ENCODE data around the gene MYO7A. TPM values are rescaled to one million over a fixed set of nuclear protein-coding genes. Genes with fewer than 3 reads are reported as not detected.

MYO7A gene
- total RNA-seq, 1 donor from 2014 or later = 5.5 TPM

DNA sequence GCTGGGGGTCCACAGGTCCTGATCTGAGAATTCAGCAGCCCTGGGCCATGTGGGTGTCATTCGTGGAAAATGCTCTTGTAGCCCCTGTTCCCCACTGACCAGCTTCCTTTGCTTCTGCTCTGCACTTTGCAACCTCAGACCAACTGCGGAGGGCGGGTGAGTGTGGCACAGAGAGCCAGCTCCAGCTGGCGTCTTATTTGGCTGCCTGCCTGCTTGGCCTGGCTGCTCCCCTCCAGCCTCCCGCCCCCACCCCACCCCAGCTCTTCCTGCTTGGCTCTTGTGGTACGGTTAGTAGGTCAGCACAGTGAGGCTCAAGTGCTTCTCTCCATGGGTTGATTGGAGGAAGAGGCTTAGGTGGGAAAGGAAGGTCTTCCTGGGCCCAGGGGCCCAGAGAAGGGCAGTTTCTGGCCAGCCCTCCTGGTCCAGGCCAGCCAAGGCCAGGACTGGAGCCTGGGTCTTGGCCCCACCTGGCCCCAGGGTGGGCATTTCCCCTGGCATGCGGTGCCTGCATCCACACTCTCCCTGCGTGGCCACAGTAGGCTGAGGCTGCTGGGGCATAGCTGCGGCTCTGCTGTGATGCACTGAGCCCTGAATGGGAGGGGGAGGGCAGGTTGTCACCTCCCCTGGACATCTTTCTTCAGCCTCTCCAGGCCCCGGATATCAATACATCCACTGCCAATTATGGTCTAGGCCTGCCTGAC, 26.5 kb downstream of the MYO7A start:
- Histone ChIP-seq H3K9me3 (no peaks in the 10 kb centered on the region), H3K27ac (no peak overlapping the region), H3K36me3 (no peaks in the 10 kb centered on the region), H3K4me1 (no peaks in the 10 kb centered on the region), H3K27me3 (ENCODE audit: low read depth) (no peaks in the 10 kb centered on the region), H3K4me3 (no peak overlapping the region)
- peak in 1 of 2 donors; percentile 7 for ATAC-seq
- intact Hi-C loops (cut with DNase I) = no loop called here
- TF ChIP-seq, protein P1, sequence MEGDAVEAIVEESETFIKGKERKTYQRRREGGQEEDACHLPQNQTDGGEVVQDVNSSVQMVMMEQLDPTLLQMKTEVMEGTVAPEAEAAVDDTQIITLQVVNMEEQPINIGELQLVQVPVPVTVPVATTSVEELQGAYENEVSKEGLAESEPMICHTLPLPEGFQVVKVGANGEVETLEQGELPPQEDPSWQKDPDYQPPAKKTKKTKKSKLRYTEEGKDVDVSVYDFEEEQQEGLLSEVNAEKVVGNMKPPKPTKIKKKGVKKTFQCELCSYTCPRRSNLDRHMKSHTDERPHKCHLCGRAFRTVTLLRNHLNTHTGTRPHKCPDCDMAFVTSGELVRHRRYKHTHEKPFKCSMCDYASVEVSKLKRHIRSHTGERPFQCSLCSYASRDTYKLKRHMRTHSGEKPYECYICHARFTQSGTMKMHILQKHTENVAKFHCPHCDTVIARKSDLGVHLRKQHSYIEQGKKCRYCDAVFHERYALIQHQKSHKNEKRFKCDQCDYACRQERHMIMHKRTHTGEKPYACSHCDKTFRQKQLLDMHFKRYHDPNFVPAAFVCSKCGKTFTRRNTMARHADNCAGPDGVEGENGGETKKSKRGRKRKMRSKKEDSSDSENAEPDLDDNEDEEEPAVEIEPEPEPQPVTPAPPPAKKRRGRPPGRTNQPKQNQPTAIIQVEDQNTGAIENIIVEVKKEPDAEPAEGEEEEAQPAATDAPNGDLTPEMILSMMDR (IDR thresholded peaks at IDR 0.05) = no peak
- no peak for DNase-seq

DNA sequence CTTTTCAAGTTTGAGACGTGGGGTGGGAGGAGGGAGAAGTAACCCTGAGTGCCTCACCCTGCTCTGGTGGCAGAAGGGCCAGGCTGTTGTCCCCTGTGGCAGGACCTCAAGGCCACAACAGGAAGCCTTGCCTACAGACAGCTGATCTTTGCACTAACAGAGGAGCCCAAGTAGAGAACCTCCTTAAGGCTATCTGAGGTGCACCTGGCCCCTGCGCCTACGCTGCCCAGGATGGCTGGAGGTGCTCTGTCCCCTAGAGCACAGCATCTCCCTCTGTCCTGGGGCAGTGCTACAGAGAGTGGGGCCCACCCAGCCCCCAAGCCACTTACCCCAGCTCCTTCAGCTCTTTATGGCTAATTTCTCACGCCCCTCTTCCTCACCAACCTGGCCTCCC, 27.0 kb downstream of the MYO7A start:
- H3K4me3 ChIP-seq = no peak overlapping the region
- H3K36me3 ChIP-seq = no peaks in the 10 kb centered on the region
- H3K9me3 ChIP-seq = no peaks in the 10 kb centered on the region
- no peaks in the 10 kb centered on the region for H3K4me1 ChIP-seq
- intact Hi-C loops (cut with DNase I) = no loop called here
- H3K27ac ChIP-seq = no peak overlapping the region
- DNase-seq (no peak), ATAC-seq (peak in 1 of 2 donors; percentile 4)
- TF ChIP-seq, protein P1 (IDR thresholded peaks at IDR 0.05) = no peak
- no peaks in the 10 kb centered on the region for H3K27me3 ChIP-seq (ENCODE audit: low read depth)

DNA sequence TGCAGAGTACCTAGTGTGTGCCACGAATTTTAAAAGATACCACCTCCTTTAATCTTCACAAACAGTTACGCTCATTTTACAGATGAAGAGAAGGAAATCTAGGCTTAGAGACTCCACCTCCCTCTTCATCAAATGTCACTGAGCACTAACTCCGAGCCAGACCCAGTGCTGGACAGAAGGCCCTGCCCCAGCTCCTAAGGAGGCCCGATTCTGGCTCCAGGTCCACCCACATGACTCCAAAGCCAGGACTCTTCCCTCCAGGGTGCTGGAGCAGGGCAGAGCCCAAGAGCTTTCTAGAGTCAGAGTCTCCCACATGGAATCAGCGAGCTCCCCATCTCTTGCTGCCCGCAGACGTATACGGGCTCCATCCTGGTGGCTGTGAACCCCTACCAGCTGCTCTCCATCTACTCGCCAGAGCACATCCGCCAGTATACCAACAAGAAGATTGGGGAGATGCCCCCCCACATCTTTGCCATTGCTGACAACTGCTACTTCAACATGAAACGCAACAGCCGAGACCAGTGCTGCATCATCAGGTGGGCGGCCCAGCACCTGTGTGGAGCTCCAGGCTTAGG, 27.6 kb downstream of the MYO7A start:
- no peaks in the 10 kb centered on the region for H3K9me3 ChIP-seq

DNA sequence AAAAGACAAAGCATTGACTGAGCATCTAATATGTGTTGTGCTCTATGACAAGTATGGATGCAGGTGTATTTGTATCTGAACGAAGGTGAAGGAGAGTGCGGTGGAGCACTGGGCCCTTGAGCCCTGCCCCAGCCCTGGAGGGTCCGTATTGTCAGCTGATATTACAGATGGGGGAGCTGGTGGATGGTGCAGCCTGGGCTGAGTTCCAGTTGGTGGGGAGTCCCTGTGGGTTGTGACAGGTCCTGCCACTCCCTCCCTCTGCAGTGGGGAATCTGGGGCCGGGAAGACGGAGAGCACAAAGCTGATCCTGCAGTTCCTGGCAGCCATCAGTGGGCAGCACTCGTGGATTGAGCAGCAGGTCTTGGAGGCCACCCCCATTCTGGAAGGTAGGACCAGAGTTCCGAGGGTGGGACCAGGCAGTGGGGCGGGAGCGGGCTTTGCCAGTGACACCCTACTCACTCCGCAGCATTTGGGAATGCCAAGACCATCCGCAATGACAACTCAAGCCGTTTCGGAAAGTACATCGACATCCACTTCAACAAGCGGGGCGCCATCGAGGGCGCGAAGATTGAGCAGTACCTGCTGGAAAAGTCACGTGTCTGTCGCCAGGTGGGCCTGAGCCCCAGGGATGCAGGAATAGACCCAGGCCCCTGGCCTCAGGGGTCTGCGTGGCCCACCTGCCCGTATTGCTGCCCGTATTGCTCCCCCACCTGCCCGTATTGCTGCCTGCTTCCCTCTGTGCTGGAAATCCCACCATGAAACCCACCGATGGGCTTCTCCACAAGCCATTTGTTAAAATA, 28.6 kb downstream of the MYO7A start:
- TF ChIP-seq, protein P1 (IDR thresholded peaks at IDR 0.05) = no peak
- DNase-seq (no peak), ATAC-seq (no peak)
- no peaks in the 10 kb centered on the region for H3K9me3 ChIP-seq
- H3K36me3 ChIP-seq = no peaks in the 10 kb centered on the region
- no peaks in the 10 kb centered on the region for H3K4me1 ChIP-seq
- H3K4me3 ChIP-seq = no peak overlapping the region
- intact Hi-C loops (cut with DNase I) = no loop called here
- H3K27me3 ChIP-seq (ENCODE audit: low read depth) = no peaks in the 10 kb centered on the region
- no peak overlapping the region for H3K27ac ChIP-seq

More for the DNA sequence above, 27.6 kb downstream of the MYO7A start:
- intact Hi-C loops (cut with DNase I) = no loop called here
- no peak overlapping the region for H3K27ac ChIP-seq
- H3K4me3 ChIP-seq = no peak overlapping the region
- H3K27me3 ChIP-seq (ENCODE audit: low read depth) = no peaks in the 10 kb centered on the region
- no peak for ATAC-seq
- TF ChIP-seq, protein P1 (IDR thresholded peaks at IDR 0.05) = no peak
- DNase-seq = no peak
- no peaks in the 10 kb centered on the region for H3K4me1 ChIP-seq
- no peaks in the 10 kb centered on the region for H3K36me3 ChIP-seq

DNA sequence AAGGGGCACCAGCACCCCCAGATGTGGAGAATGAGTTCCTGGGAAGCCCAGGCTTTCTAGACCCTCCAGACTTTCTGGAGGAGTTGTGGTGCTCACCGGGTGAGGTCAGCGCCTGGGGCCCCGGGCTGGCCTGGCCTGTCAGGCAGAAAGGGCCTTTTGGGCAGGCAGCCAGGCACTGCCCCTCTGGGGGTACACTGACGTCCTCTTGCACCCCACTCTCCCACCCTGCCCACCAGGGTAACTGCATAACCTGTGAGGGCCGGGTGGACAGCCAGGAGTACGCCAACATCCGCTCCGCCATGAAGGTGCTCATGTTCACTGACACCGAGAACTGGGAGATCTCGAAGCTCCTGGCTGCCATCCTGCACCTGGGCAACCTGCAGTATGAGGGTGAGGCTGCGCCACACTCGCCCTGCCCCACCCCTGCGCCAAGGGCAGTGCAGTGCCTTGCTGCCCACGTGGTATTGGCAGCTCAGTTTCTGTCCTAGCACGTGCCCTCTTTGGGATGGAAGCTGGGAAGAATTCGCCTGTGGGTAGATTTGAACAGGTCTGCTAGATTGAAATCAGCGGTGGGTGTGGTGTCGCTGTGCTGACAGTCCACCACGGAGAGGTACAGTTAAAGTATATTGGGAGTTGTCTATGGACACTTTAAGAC, 30.1 kb downstream of the MYO7A start:
- Histone ChIP-seq H3K36me3 (no peaks in the 10 kb centered on the region), H3K27me3 (ENCODE audit: low read depth) (no peaks in the 10 kb centered on the region), H3K9me3 (no peaks in the 10 kb centered on the region), H3K27ac (no peak overlapping the region), H3K4me3 (no peak overlapping the region), H3K4me1 (no peaks in the 10 kb centered on the region)
- TF ChIP-seq, protein P1 (IDR thresholded peaks at IDR 0.05) = no peak
- no peak for ATAC-seq
- peak; percentile 42 for DNase-seq
- intact Hi-C loops (cut with DNase I) = no loop called here
